ENCODE measurements around the gene SLC12A7. TPM values are rescaled to one million over a fixed set of nuclear protein-coding genes. Genes with fewer than 3 reads are reported as not detected.

SLC12A7 gene
- polyA plus RNA-seq, 2 donors: 4.0 to 4.7 TPM

DNA sequence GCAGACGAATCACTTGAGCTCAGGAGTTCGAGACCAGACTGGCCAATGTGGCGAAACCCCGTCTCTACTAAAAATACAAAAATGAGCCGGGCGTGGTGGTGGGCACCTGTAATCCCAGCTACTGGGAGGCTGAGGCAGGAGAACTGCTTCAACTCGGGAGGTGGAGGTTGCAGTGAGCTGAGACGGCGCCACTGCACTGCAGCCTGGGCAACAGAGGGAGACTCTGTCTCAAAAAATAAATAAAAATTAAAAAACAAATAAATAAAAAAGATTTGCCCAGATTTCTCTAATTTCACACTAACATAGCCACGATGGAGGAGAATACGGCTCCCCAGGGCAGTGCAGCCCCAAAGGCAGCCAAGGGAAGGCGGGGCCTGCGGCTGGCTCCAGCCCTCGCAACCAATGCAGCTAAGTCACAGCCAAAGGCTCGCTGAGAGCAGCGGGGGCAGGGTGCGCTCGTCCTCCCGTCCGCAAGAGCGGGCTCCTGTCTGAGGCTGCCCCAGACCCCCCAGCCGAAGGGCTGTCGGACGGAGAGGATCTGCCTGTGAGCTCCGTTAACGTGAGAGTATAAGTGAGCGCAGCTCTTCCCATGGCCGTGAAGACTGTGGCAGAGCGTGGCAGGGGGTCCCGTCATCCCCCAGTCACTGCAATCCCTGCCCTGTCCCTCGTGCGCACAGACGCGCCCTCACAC, 43.5 kb downstream of the SLC12A7 start:
- H3K4me3 ChIP-seq (ENCODE audit: low read depth in 1 of 2, low read length in 2 of 2): no peak overlapping the region
- H3K9me3 ChIP-seq (ENCODE audit: control insufficient read depth in 2 of 2, insufficient read depth in 1 of 2, low read depth in 1 of 2, low read length in 1 of 2): no peaks in the 10 kb centered on the region
- H3K36me3 ChIP-seq (ENCODE audit: control insufficient read depth in 2 of 2, insufficient read depth in 2 of 2, low read length in 1 of 2): peaks cover 0 to 30% of the 10 kb centered on the region in 2 donors
- H3K4me1 ChIP-seq (ENCODE audit: control insufficient read depth in 2 of 2, insufficient read depth in 2 of 2, low read length in 1 of 2): no peaks in the 10 kb centered on the region
- WGBS, 2 donors: 89 to 92% methylated on average over 34 of the region's 34 CpGs
- no peak overlapping the region for H3K27ac ChIP-seq (ENCODE audit: low read depth in 2 of 2, low read length in 1 of 2)
- H3K27me3 ChIP-seq (ENCODE audit: control insufficient read depth in 1 of 2, insufficient read depth in 2 of 2, low read length in 2 of 2): no peaks in the 10 kb centered on the region

DNA sequence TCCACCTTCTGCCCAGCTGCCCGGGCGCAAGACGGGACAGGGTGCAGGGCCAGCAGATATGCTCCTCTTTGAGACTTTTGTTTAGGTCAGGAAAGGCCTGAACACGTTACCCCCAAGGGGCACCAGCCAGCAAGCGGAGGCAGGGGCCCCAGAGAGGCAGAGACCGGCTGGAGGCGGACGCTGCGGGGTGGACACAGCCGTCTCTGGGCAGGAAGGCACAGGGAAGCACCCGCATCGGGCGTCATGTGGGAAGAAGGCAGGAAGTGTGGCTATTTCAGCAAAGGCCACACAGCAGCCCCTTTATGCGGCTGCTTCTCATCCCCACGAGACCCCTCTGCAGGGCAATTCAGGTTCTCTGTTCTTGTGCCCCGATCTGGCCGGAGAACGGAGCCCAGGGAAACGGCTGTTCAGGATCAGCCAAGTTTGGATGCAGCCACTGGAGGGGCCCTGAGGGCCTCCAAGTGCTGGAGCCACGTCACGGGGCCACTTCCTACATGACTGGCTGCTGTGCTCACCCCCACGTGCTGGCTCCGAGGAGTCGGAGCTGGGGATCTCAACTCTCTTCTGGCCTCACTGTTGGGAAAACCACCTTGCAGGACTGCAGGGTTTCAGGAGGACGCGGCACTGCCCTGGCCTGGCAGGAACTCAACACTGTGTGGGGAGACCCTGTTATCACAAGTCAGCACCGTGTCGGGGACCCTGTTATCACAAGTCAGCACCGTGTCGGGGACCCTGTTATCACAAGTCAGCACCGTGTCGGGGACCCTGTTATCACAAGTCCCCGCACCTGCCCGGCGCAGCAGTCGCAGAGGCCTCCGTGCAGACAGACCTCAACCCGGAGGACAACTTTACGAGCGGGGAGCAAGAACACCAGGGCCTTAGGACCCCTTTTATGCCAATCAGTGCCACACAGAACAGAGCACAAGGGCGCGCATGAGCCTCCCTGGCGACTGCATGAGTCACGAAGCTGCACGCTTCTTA, 44.4 kb downstream of the SLC12A7 start:
- H3K4me3 ChIP-seq (ENCODE audit: low read depth in 1 of 2, low read length in 2 of 2): no peak overlapping the region
- H3K27ac ChIP-seq (ENCODE audit: low read depth in 2 of 2, low read length in 1 of 2): no peak overlapping the region
- H3K4me1 ChIP-seq (ENCODE audit: control insufficient read depth in 2 of 2, insufficient read depth in 2 of 2, low read length in 1 of 2): no peaks in the 10 kb centered on the region
- 88 to 89% methylated on average over 45 of the region's 45 CpGs for WGBS, 2 donors
- no peaks in the 10 kb centered on the region for H3K9me3 ChIP-seq (ENCODE audit: control insufficient read depth in 2 of 2, insufficient read depth in 1 of 2, low read depth in 1 of 2, low read length in 1 of 2)
- H3K36me3 ChIP-seq (ENCODE audit: control insufficient read depth in 2 of 2, insufficient read depth in 2 of 2, low read length in 1 of 2): peaks cover 0 to 37% of the 10 kb centered on the region in 2 donors
- no peaks in the 10 kb centered on the region for H3K27me3 ChIP-seq (ENCODE audit: control insufficient read depth in 1 of 2, insufficient read depth in 2 of 2, low read length in 2 of 2)

DNA sequence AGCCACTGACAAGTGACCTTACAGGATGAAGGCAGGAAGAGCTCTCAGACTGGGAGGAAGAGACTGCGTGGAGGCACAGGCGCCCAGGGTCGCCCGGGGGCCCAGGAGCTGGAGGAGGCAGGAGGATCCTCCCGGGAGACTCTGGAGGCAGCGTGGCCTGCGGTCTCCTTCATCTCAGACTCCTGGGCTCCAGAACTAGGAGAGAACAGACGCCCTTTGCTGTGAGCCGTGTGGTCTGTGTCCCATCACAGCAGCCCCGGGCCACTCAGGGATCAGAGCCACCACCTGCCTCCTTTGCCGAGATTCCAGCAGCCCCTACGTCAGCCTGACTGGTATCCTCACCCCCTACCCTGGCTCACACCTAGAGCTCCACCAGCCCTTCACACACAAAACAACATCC, 45.2 kb downstream of the SLC12A7 start:
- no peak overlapping the region for H3K4me3 ChIP-seq (ENCODE audit: low read depth in 1 of 2, low read length in 2 of 2)
- H3K4me1 ChIP-seq (ENCODE audit: control insufficient read depth in 2 of 2, insufficient read depth in 2 of 2, low read length in 1 of 2): no peaks in the 10 kb centered on the region
- H3K27ac ChIP-seq (ENCODE audit: low read depth in 2 of 2, low read length in 1 of 2): no peak overlapping the region
- no peaks in the 10 kb centered on the region for H3K27me3 ChIP-seq (ENCODE audit: control insufficient read depth in 1 of 2, insufficient read depth in 2 of 2, low read length in 2 of 2)
- WGBS, 2 donors: 91 to 93% methylated on average over 12 of the region's 12 CpGs
- H3K9me3 ChIP-seq (ENCODE audit: control insufficient read depth in 2 of 2, insufficient read depth in 1 of 2, low read depth in 1 of 2, low read length in 1 of 2): no peaks in the 10 kb centered on the region
- H3K36me3 ChIP-seq (ENCODE audit: control insufficient read depth in 2 of 2, insufficient read depth in 2 of 2, low read length in 1 of 2): peaks cover 0 to 37% of the 10 kb centered on the region in 2 donors

DNA sequence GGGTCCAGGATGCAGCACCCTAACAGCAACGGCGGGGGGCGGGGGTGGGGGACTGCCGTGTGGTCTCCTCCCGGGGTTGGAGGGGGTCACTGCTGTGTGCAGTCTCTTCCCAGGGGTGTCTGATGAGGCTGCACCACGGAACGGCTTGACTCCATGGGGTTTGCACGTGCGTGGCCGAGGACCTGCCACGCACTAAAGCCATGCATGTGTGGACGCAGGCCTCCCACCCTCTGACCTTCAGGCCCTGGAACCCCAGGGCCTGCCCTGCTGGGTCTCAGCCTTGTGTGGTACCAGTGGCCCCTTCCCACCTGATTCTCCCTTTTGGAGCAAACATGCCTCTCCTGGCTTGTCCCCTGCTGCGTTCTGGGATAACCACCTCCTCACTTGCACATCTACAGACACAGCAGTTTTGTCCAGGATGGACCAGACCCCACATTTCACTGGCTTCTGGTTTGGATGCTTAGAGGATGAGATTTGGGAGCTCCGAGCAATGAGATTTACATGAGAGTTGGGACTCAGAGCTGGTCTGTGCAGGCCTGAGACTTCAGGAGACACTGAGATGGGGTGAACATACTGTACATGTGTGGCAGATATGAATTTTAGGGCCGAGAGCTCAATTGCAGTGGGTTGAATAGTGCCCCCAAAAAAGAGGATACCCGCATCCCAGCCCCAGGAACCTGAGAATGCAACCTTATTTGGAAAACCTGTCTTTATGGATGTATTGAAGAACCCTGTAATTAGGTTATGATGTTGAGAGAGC, 45.8 kb downstream of the SLC12A7 start:
- Histone ChIP-seq H3K9me3 (ENCODE audit: control insufficient read depth in 2 of 2, insufficient read depth in 1 of 2, low read depth in 1 of 2, low read length in 1 of 2) (no peaks in the 10 kb centered on the region), H3K4me3 (ENCODE audit: low read depth in 1 of 2, low read length in 2 of 2) (no peak overlapping the region), H3K36me3 (ENCODE audit: control insufficient read depth in 2 of 2, insufficient read depth in 2 of 2, low read length in 1 of 2) (peaks cover 0 to 37% of the 10 kb centered on the region in 2 donors), H3K4me1 (ENCODE audit: control insufficient read depth in 2 of 2, insufficient read depth in 2 of 2, low read length in 1 of 2) (no peaks in the 10 kb centered on the region), H3K27me3 (ENCODE audit: control insufficient read depth in 1 of 2, insufficient read depth in 2 of 2, low read length in 2 of 2) (no peaks in the 10 kb centered on the region), H3K27ac (ENCODE audit: low read depth in 2 of 2, low read length in 1 of 2) (no peak overlapping the region)
- WGBS, 2 donors: 92% methylated on average over 16 of the region's 16 CpGs

DNA sequence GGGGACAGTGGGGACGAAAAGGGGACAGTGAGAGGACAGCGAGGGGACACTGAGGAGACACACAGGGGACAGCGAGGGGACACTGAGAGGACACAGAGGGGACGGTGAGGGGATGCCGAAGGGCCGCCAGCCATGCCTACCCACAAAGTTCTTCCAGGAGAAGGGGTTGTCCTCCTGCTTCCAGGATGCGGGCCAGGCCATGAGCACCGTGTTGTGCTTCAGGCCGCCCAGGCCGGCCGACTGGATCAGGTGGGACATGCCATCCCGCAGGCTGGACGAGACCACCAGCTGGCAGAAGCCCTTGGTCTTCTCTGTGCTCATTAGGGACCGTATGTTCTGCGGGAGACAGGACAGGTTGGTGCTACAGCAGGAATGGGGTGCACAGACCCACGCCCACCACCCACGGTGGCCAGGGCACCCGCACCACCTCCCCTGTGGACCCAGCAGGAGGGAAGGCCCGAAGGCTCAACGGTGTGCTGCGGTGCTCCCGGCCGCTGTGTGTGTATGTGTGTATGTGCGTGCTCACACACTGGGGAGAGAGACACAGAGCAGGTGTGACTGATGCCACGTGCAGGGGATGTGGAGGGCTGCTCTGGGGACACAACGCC, 46.6 kb downstream of the SLC12A7 start:
- Histone ChIP-seq H3K36me3 (ENCODE audit: control insufficient read depth in 2 of 2, insufficient read depth in 2 of 2, low read length in 1 of 2) (peaks cover 0 to 42% of the 10 kb centered on the region in 2 donors), H3K4me1 (ENCODE audit: control insufficient read depth in 2 of 2, insufficient read depth in 2 of 2, low read length in 1 of 2) (no peaks in the 10 kb centered on the region), H3K27me3 (ENCODE audit: control insufficient read depth in 1 of 2, insufficient read depth in 2 of 2, low read length in 2 of 2) (no peaks in the 10 kb centered on the region), H3K4me3 (ENCODE audit: low read depth in 1 of 2, low read length in 2 of 2) (no peak overlapping the region), H3K27ac (ENCODE audit: low read depth in 2 of 2, low read length in 1 of 2) (no peak overlapping the region), H3K9me3 (ENCODE audit: control insufficient read depth in 2 of 2, insufficient read depth in 1 of 2, low read depth in 1 of 2, low read length in 1 of 2) (no peaks in the 10 kb centered on the region)
- 90 to 91% methylated on average over 23 to 26 of the region's 26 CpGs for WGBS, 2 donors

DNA sequence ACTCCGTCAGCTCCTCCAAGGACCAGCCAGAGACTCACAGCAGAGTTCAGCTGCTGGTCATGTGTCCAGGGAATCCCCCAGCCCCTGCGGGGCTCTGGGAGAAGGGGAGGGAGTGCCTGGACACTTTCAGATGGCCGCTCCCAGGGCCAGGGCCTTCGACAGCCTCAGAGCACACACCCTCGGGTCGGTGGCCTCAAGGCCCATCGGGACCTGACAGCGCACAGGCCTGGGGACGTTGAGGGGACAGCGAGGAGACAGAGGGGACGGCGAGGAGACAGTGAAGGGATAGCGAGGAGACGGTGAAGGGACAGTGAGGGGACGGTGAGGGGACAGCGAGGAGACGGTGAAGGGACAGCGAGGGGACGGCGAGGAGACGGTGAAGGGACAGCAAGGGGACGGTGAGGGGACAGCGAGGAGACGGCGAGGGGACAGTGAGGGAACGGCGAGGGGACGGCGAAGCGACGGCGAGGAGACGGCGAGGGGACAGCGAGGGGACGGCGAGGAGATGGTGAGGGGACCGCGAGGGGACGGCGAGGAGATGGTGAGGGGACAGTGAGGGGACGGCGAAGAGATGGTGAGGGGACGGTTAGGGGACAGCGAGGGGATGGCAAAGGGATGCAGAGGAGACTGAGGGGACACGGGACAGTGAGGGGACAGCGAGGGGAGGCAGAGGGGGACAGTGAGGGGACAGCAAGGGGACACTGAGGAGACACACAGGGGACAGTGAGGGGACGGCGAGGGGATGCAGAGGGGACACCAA, 47.3 kb downstream of the SLC12A7 start:
- no peak overlapping the region for H3K4me3 ChIP-seq (ENCODE audit: low read depth in 1 of 2, low read length in 2 of 2)
- H3K27me3 ChIP-seq (ENCODE audit: control insufficient read depth in 1 of 2, insufficient read depth in 2 of 2, low read length in 2 of 2): no peaks in the 10 kb centered on the region
- peaks cover 0 to 46% of the 10 kb centered on the region in 2 donors for H3K36me3 ChIP-seq (ENCODE audit: control insufficient read depth in 2 of 2, insufficient read depth in 2 of 2, low read length in 1 of 2)
- no peaks in the 10 kb centered on the region for H3K9me3 ChIP-seq (ENCODE audit: control insufficient read depth in 2 of 2, insufficient read depth in 1 of 2, low read depth in 1 of 2, low read length in 1 of 2)
- H3K27ac ChIP-seq (ENCODE audit: low read depth in 2 of 2, low read length in 1 of 2): no peak overlapping the region
- H3K4me1 ChIP-seq (ENCODE audit: control insufficient read depth in 2 of 2, insufficient read depth in 2 of 2, low read length in 1 of 2): no peaks in the 10 kb centered on the region
- 89 to 91% methylated on average over 49 of the region's 49 CpGs for WGBS, 2 donors

DNA sequence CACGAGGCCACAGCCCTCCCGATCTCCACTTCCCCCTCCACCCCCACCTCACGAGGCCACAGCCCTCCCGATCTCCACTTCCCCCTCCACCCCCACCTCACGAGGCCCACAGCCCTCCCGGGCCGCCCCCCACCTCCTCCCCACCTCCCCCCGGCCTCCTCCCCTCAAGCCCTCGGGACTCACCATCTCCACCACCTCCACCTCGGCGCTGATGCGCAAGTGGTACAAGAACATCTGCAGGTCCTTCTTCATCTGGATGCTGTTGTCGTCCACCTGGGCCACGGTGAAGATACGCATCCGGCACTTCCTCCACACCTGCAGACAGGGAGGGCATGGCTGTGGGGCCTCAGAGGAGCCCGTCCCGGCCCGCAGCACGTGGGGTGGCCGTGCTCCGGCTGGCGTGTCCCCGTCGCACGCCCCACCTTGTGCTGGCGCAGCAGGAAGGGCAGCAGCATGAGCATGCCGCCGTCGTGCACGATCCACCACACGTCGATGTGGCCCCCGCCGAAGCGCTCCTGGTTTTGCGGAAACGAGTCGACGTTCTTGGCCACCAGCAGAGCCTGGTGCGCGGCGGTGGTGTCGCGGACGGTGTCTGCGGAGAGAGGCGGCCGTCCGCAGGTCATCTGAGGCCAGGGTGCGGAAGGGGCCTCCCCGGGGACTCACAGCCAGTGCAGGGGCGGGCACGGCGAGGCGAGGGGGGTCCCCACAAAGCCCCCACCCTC, 48.0 kb downstream of the SLC12A7 start:
- Histone ChIP-seq H3K27ac (ENCODE audit: low read depth in 2 of 2, low read length in 1 of 2) (no peak overlapping the region), H3K4me3 (ENCODE audit: low read depth in 1 of 2, low read length in 2 of 2) (no peak overlapping the region), H3K27me3 (ENCODE audit: control insufficient read depth in 1 of 2, insufficient read depth in 2 of 2, low read length in 2 of 2) (no peaks in the 10 kb centered on the region), H3K36me3 (ENCODE audit: control insufficient read depth in 2 of 2, insufficient read depth in 2 of 2, low read length in 1 of 2) (peaks cover 0 to 45% of the 10 kb centered on the region in 2 donors), H3K9me3 (ENCODE audit: control insufficient read depth in 2 of 2, insufficient read depth in 1 of 2, low read depth in 1 of 2, low read length in 1 of 2) (no peaks in the 10 kb centered on the region), H3K4me1 (ENCODE audit: control insufficient read depth in 2 of 2, insufficient read depth in 2 of 2, low read length in 1 of 2) (no peaks in the 10 kb centered on the region)
- WGBS, 2 donors: 90 to 93% methylated on average over 56 of the region's 56 CpGs

DNA sequence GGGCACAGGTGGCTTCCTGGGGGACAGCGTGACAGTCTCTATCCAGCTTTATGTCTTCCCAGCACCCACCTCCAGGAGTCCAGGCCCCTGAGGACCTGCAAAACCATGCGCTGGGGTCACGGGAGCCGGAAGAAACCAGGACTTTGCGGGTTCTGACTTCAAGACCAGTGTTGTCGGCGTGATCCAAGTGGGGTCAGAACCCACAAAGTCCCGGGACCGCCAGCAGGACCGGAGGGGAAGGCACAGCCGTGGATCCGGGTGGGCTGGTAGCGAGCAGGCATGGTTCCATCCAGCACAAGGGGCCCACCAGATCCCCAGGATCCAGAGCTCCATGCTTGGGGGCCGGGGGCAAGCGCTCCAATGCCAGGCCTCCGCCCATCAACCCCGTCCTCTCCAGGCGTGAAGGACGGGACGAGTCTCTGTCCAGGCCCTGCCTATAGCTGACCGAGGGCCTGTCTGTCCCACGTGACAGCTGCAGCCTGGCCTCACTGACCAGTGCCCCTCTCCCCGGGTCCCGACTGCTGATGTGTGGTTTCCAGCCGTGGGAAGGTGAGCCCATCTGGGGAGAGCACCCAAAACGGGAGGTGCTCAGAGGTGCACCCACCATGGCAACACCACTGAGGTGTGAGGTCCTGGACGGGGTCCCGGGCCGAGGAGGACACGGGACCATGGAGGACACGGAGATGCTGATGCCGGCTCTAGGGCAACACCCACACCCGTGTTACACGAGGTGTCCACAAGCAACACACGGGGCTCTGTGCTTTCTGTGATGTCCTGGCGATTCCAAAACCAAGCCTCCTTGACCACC, 48.9 kb downstream of the SLC12A7 start:
- Histone ChIP-seq H3K27me3 (ENCODE audit: control insufficient read depth in 1 of 2, insufficient read depth in 2 of 2, low read length in 2 of 2) (no peaks in the 10 kb centered on the region), H3K9me3 (ENCODE audit: control insufficient read depth in 2 of 2, insufficient read depth in 1 of 2, low read depth in 1 of 2, low read length in 1 of 2) (no peaks in the 10 kb centered on the region), H3K4me3 (ENCODE audit: low read depth in 1 of 2, low read length in 2 of 2) (no peak overlapping the region), H3K4me1 (ENCODE audit: control insufficient read depth in 2 of 2, insufficient read depth in 2 of 2, low read length in 1 of 2) (no peaks in the 10 kb centered on the region), H3K27ac (ENCODE audit: low read depth in 2 of 2, low read length in 1 of 2) (no peak overlapping the region), H3K36me3 (ENCODE audit: control insufficient read depth in 2 of 2, insufficient read depth in 2 of 2, low read length in 1 of 2) (peaks cover 0 to 45% of the 10 kb centered on the region in 2 donors)
- 92 to 93% methylated on average over 36 of the region's 36 CpGs for WGBS, 2 donors

Measured in esophagus (tissue), 2 donors.